K562 treated with DMSO at 1 percent for 4 hours (cell line): ENCODE results near the gene CXorf65. TPM values are rescaled to one million over a fixed set of nuclear protein-coding genes. Genes with fewer than 3 reads are reported as not detected.

Experiments used
- total RNA-seq: library from RNA; unstranded; fragments of 300-600 nt; gene quantifications from 2 replicates; pipeline ENCODE4 v1.2.3, GENCODE V29; 2022; ENCODE audit not compliant: insufficient read depth

Gene CXorf65
- not detected in 2 replicates for total RNA-seq

DNA sequence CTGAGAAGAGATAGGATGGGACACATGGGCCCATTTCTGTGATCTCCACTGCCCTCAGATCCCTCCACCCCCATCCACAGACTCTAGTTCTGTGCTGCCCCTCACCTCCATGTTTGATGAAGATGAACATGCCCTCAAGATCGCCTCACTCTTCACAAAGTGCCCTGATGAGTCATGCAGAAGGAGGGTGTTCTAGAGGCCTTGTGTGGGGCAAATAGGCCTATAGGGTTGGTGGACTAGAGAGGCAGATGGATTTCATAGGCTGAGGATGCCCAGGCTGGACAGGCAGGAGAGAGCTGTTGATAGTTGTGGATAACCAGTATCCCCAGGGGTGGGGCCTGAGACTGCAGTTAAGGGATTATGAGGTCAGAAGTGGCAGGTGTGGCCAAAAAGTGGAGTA is at the start of gene CXorf65:
CXorf65 (minus strand) TSS at position 314 of the 400 bp plus-strand sequence; CDS start at position 130, 184 bp downstream.

DNA sequence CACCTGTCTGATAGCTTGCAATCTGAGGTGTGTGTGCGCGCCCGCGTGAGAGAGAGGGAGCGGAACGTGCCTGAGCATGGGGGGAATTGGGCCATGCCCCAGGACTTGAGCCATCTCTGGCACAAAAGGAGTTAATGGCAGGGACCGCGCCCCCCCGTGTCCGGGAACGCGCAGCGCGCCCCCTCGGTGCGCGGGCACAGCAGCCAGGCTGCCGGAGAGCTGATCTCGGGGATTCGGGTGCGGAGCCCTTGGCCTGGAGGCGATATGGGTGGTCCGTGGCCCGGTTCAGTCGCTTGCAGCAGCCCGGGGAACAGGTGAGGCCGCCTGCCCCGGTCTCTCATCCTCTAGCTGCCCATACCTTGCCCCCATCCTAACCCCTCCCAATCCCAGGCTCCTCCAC is 38.1 kb upstream of the CXorf65 start, which contains the start of gene NLGN3:
NLGN3 (plus strand) TSS at position 191 of the 400 bp plus-strand sequence. CDS start 2,909 bp downstream, outside the sequence.

DNA sequence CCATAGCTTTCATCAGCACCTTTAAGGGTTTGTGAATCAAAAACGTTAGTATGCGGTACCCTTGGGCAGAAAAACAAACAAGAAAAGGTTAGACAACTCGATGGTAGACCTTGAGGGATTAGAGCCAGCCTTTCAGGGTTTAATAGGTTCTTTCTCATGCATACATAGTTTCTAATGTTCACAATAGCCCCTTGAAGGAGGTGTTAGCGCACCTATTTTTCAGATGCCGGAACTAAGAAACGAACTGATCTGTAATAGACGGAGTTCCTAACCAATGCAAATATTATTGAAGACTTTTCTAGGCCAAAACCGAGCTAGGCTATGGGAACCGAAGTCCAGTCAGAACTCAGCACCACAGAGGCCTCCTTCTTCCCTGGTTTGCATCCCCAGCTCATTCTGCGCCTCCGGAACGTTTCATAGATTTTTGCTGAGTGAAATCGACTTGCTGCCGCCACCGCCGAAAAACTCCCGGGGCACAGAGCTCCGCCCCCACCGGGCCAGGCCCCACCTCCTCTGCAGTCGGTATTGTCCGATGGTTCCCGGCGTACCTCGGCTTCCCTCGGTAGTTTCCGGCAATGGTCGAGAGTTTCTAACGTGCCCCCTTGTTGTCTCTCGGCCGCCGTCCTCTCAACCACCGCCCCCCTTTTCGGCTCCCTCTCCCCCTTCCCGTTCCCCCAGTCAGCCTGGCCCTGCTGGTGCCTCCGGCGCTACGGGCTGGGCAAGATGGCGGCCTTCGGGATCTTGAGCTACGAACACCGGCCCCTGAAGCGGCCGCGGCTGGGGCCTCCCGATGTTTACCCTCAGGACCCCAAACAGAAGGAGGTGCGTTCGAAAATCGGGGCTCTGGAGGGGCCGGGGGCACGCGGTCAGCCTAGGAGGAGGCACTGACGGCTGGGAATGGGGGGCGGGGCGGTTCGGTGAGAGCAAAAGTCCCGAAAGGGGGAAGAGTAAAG is 11.8 kb upstream of the CXorf65 start, which contains the start of gene MED12:
MED12 (plus strand) TSS at position 565 of the 953 bp plus-strand sequence; CDS start at position 724, 159 bp downstream.

DNA sequence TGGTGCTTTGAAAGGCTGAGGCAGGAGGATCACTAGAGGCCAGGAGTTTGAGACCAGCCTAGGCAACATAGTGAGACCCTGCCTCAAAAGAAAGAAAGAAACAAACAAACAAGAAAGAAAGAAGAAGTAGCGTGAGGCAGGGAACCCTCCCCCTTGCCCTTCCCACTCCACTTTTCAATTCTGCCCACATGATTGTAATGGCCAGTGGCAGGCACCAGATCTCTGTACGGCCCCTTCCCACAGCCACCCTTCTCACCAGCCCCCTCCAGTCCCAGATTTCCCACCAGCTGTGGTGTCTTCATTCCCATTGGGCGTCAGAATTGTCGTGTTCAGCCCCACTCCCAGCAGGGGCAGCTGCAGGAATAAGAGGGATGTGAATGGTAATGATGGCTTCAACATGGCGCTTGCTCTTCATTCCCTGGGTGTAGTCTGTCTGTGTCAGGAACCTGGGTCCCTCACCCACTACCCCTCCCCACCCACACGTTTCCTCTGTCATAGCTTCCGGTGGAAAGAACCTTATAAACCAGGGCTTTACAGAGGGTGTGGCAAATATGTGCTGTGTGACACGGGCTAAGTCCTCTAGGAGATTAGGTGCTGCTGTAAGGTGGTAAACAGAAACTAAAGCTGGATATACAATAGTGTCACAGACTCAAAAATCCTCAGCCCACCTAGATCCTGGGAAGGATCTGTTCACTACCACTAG is 4.8 kb upstream of the CXorf65 start, which contains the start of gene IL2RG:
IL2RG (minus strand) TSS at position 437 of the 703 bp plus-strand sequence; CDS start at position 399, 38 bp downstream.

DNA sequence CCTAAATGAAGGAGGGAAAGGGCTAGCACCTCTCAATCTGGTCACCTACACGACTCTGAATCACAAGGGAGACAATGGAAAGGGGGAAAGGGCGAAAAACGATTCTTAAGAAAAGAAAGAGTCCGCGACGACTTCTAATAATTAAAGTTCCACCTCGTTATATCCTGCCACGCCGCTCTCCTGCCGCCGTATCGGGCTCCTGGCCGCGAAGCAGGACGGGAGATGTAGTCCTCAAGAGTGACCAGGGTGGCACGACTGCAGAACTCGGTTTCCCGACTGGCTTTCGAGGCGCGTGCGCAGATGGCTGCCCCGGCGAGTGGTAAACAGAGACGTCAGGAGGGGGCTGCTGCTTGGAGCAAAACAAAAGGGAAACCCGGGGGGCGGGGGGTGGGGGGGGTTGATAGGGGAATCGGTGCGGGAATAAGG is 11.0 kb downstream of the CXorf65 start, which contains the start of gene FOXO4:
FOXO4 (plus strand) TSS at position 297 of the 426 bp plus-strand sequence. CDS start 678 bp downstream, outside the sequence.

DNA sequence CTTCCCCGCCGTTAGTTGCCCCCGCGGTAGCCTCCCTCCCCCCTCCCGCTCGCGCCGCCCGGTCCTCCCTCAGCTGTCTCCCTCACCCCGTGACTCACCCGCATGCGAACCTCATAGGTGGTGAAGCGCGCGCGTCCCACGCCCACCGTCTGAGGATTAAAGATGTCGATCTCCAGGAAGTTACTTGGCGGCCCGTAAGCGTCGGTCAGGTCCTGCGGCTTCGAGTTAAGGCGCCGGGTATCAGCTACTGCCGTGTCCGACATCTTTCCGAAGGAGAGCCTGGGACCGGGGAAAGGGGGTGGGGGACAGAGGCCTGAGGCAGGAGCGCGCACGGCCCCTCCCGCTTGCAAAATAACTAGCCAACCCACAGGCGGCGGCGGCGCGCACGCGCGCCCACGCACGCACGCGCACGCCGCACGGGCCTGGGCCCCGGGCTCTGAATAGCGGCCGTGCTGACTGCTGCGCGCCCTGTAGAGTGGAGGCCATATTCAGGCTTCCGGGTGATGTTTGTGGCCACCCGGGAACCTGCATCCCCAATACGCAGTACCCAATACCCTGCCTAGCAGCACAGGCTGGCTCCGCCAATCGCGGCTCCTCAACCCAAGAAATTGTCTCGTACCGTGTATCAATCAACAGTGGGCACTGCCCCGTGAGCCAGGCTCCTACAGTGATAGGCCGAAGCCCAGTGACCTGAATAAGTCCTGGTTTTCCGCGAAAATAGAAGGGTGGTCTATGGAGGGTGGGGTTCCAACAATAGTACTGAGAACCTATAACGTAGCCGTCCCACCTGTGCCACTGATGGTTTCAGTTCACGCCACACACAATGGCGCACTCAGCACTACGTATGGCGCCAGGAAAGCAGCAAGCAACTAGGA is 38.3 kb downstream of the CXorf65 start, which contains the start of gene SNX12:
SNX12 (minus strand) TSS at position 291 of the 875 bp plus-strand sequence; CDS start at position 263, 28 bp downstream.

Other genes with a start within 250 kb of the CXorf65 start
- 0.39 and 1.2 TPM in 2 replicates for gene TEX11, start 198.0 kb downstream of the CXorf65 start, total RNA-seq
- not detected in 2 replicates for gene SLC7A3, start 175.6 kb downstream of the CXorf65 start, total RNA-seq
- gene SNX12, start 38.4 kb downstream of the CXorf65 start, total RNA-seq: 27.2 and 28.0 TPM in 2 replicates
- 14.3 and 18.2 TPM in 2 replicates for gene FOXO4, start 10.9 kb downstream of the CXorf65 start, total RNA-seq
- 10.7 and 19.0 TPM in 2 replicates for gene IL2RG, start 4.8 kb upstream of the CXorf65 start, total RNA-seq
- 37.0 and 37.2 TPM in 2 replicates for gene MED12, start 11.9 kb upstream of the CXorf65 start, total RNA-seq
- gene NLGN3, start 38.1 kb upstream of the CXorf65 start, total RNA-seq: 1.6 and 1.8 TPM in 2 replicates
- gene GJB1, start 116.5 kb upstream of the CXorf65 start, total RNA-seq: not detected in 2 replicates
- 20.5 and 24.1 TPM in 2 replicates for gene ZMYM3, start 147.4 kb upstream of the CXorf65 start, total RNA-seq
- 317 and 347 TPM in 2 replicates for gene NONO, start 176.9 kb upstream of the CXorf65 start, total RNA-seq
- gene ITGB1BP2, start 195.0 kb upstream of the CXorf65 start, total RNA-seq: 1.6 TPM in 2 replicates